HEK293 (cell line): ENCODE data around the gene NEK6.

Experiments used
- CTCF ChIA-PET: fragments of 350-600 bp; formaldehyde crosslinking; extraction: SDS; loops from one replicate; lab custom pipeline; 2021; ENCODE audit warnings: antibody characterized with exemption; lab: Yijun Ruan, JAX
- POLR2A ChIA-PET: fragments of 300-600 bp; formaldehyde crosslinking; extraction: SDS; loops from one replicate; lab custom pipeline; 2020; ENCODE audit warnings: antibody characterized with exemption, inconsistent platforms; lab: Yijun Ruan, JAX
- H3K27ac ChIP-seq: fragments of 200-500 bp; sonication (Bioruptor generic); 2 replicates; pipeline ENCODE4 v1.5.1; 2014; ENCODE audit warnings: low read depth, low read length, control low read depth, inconsistent platforms; ENCODE audit errors: extremely low read depth
- H3K36me3 ChIP-seq, 2 experiments: fragments of 200-500 bp in 1 of 2; sonication (Bioruptor generic) in 1 of 2; 1 replicate in 1 of 2; 2 replicates in 1 of 2; pipeline ENCODE4 v1.5.1; 2014 to 2017; ENCODE audit warnings: inconsistent platforms in 2 of 2, low read length in 2 of 2; ENCODE audit not compliant: control insufficient read depth in 2 of 2, insufficient read depth in 1 of 2
- H3K4me1 ChIP-seq: fragments of 200-500 bp; sonication (Bioruptor generic); 2 replicates; pipeline ENCODE4 v1.5.1; 2014; ENCODE audit warnings: mild to moderate bottlenecking, low read length, inconsistent platforms; ENCODE audit not compliant: control insufficient read depth, insufficient read depth
- H3K4me3 ChIP-seq: 2 replicates; pipeline ENCODE4 v1.5.1; 2011; ENCODE audit warnings: low read depth, mild to moderate bottlenecking, control low read depth, low read length, moderate library complexity
- H3K9me3 ChIP-seq: fragments of 200-500 bp; sonication (Bioruptor generic); 2 replicates; pipeline ENCODE4 v1.5.1; 2014; ENCODE audit warnings: low read depth, low read length, inconsistent platforms; ENCODE audit not compliant: control insufficient read depth, insufficient read depth
- EGR2 ChIP-seq: fragments of 450-650 bp; formaldehyde crosslinking; IDR thresholded peaks from 2 replicates; pipeline ENCODE4 v1.5.1; 2016; ENCODE audit warnings: low read depth, missing biosample characterization, missing genetic modification characterization
- HOXA7 ChIP-seq: sonication (generic); formaldehyde crosslinking; IDR thresholded peaks from 2 replicates; pipeline ENCODE4 v1.8.1; 2022; ENCODE audit warnings: missing genetic modification reagents, borderline replicate concordance
- MZF1 ChIP-seq: fragments of 450-650 bp; formaldehyde crosslinking; IDR thresholded peaks from 2 replicates; pipeline ENCODE4 v1.5.1; 2017; ENCODE audit warnings: missing biosample characterization, missing genetic modification characterization, borderline replicate concordance
- PRDM1 ChIP-seq: fragments of 450-650 bp; formaldehyde crosslinking; IDR thresholded peaks from 2 replicates; pipeline ENCODE4; 2016; ENCODE audit warnings: missing biosample characterization, missing genetic modification characterization
- SCRT2 ChIP-seq: fragments of 450-650 bp; formaldehyde crosslinking; IDR thresholded peaks from 2 replicates; pipeline ENCODE4 v1.5.1; 2016; ENCODE audit warnings: missing biosample characterization, missing genetic modification characterization
- SP2 ChIP-seq: fragments of 450-650 bp; formaldehyde crosslinking; IDR thresholded peaks from 2 replicates; pipeline ENCODE4 v1.5.1; 2016; ENCODE audit warnings: missing biosample characterization, missing genetic modification characterization
- TCF7L2 ChIP-seq: IDR thresholded peaks from 2 replicates; pipeline ENCODE4 v1.6.1; 2011; ENCODE audit warnings: low read depth, mild to moderate bottlenecking, inconsistent platforms, low read length, moderate library complexity, borderline replicate concordance
- TRIM28 ChIP-seq: IDR thresholded peaks from 2 replicates; pipeline ENCODE4 v1.6.1; 2011; ENCODE audit warnings: low read length, control low read depth, borderline replicate concordance
- ZBTB1 ChIP-seq: fragments of 450-650 bp; formaldehyde crosslinking; IDR thresholded peaks from 2 replicates; pipeline ENCODE4 v1.5.1; 2016; ENCODE audit warnings: missing biosample characterization, missing genetic modification characterization
- ZBTB48 ChIP-seq: fragments of 450-650 bp; formaldehyde crosslinking; IDR thresholded peaks from 2 replicates; pipeline ENCODE4 v1.5.1; 2016; ENCODE audit warnings: missing biosample characterization, missing genetic modification characterization
- ZNF10 ChIP-seq: fragments of 450-650 bp; formaldehyde crosslinking; IDR thresholded peaks from 2 replicates; pipeline ENCODE4 v1.5.1; 2017; ENCODE audit warnings: missing biosample characterization, missing genetic modification characterization
- ZNF146 ChIP-seq: fragments of 450-650 bp; formaldehyde crosslinking; IDR thresholded peaks from 2 replicates; pipeline ENCODE4 v1.5.1; 2016; ENCODE audit warnings: missing biosample characterization, missing genetic modification characterization
- ZNF214 ChIP-seq: fragments of 450-650 bp; formaldehyde crosslinking; IDR thresholded peaks from 2 replicates; pipeline ENCODE4 v1.5.1; 2017; ENCODE audit warnings: missing biosample characterization, mild to moderate bottlenecking, missing genetic modification characterization, borderline replicate concordance
- ZNF248 ChIP-seq: fragments of 450-650 bp; formaldehyde crosslinking; IDR thresholded peaks from 2 replicates; pipeline ENCODE4 v1.5.1; 2017; ENCODE audit warnings: missing biosample characterization, missing genetic modification characterization
- ZNF266 ChIP-seq: fragments of 450-650 bp; formaldehyde crosslinking; IDR thresholded peaks from 2 replicates; pipeline ENCODE4 v1.5.1; 2016; ENCODE audit warnings: missing biosample characterization, missing genetic modification characterization, low read depth
- ZNF324 ChIP-seq: fragments of 450-650 bp; formaldehyde crosslinking; IDR thresholded peaks from 2 replicates; pipeline ENCODE4 v1.5.1; 2016; ENCODE audit warnings: missing biosample characterization, missing genetic modification characterization
- ZNF394 ChIP-seq: fragments of 450-650 bp; formaldehyde crosslinking; IDR thresholded peaks from 2 replicates; pipeline ENCODE4 v1.5.1; 2016; ENCODE audit warnings: missing biosample characterization, missing genetic modification characterization, mild to moderate bottlenecking, moderate library complexity, borderline replicate concordance
- ZNF423 ChIP-seq: fragments of 450-650 bp; formaldehyde crosslinking; IDR thresholded peaks from 2 replicates; pipeline ENCODE4 v1.5.1; 2016; ENCODE audit warnings: missing biosample characterization, missing genetic modification characterization
- ZNF558 ChIP-seq: fragments of 450-650 bp; formaldehyde crosslinking; IDR thresholded peaks from 2 replicates; pipeline ENCODE4 v1.5.1; 2016; ENCODE audit warnings: missing biosample characterization, missing genetic modification characterization
- ZNF600 ChIP-seq: fragments of 450-650 bp; formaldehyde crosslinking; IDR thresholded peaks from 2 replicates; pipeline ENCODE4 v1.5.1; 2016; ENCODE audit warnings: missing biosample characterization, missing genetic modification characterization
- ZNF621 ChIP-seq: fragments of 450-650 bp; formaldehyde crosslinking; IDR thresholded peaks from 2 replicates; pipeline ENCODE4 v1.5.1; 2017; ENCODE audit warnings: missing biosample characterization, missing genetic modification characterization
- ZNF624 ChIP-seq: fragments of 450-650 bp; formaldehyde crosslinking; IDR thresholded peaks from 2 replicates; pipeline ENCODE4 v1.5.1; 2017; ENCODE audit warnings: missing biosample characterization, missing genetic modification characterization
- ZNF626 ChIP-seq: fragments of 450-650 bp; sonication (Bioruptor Pico); formaldehyde crosslinking; IDR thresholded peaks from 2 replicates; pipeline ENCODE4 v1.5.1; 2018; ENCODE audit warnings: missing biosample characterization, missing genetic modification characterization, inconsistent platforms
- ZNF658 ChIP-seq: fragments of 450-650 bp; formaldehyde crosslinking; IDR thresholded peaks from 2 replicates; pipeline ENCODE4; 2016; ENCODE audit warnings: missing biosample characterization, missing genetic modification characterization
- ZNF670 ChIP-seq: fragments of 450-650 bp; formaldehyde crosslinking; IDR thresholded peaks from 2 replicates; pipeline ENCODE4 v1.5.1; 2016; ENCODE audit warnings: missing biosample characterization, missing genetic modification characterization, low read depth
- ZNF837 ChIP-seq: fragments of 450-650 bp; formaldehyde crosslinking; IDR thresholded peaks from 2 replicates; pipeline ENCODE4 v1.5.1; 2016; ENCODE audit warnings: missing biosample characterization, missing genetic modification characterization
- ZSCAN23 ChIP-seq: fragments of 450-650 bp; formaldehyde crosslinking; IDR thresholded peaks from 2 replicates; pipeline ENCODE4 v1.5.1; 2016; ENCODE audit warnings: missing biosample characterization, missing genetic modification characterization
- ZXDB ChIP-seq: fragments of 450-650 bp; formaldehyde crosslinking; IDR thresholded peaks from 2 replicates; pipeline ENCODE4 v1.5.1; 2016; ENCODE audit warnings: missing biosample characterization, missing genetic modification characterization
- TF ChIP-seq, protein P1 (sequence below): fragments of 450-650 bp; formaldehyde crosslinking; IDR thresholded peaks from 2 replicates; pipeline ENCODE4 v1.5.1; 2016; ENCODE audit warnings: missing biosample characterization, missing genetic modification characterization
- TF ChIP-seq, protein P2 (sequence below): fragments of 450-650 bp; formaldehyde crosslinking; IDR thresholded peaks from 2 replicates; pipeline ENCODE4 v1.5.1; 2016; ENCODE audit warnings: missing biosample characterization, missing genetic modification characterization
- TF ChIP-seq, protein P3 (sequence below): sonication (generic); formaldehyde crosslinking; IDR thresholded peaks from 2 replicates; pipeline ENCODE4 v1.8.1; 2022; ENCODE audit warnings: mild to moderate bottlenecking, moderate library complexity, missing genetic modification reagents
- TF ChIP-seq, protein P4 (sequence below): fragments of 450-650 bp; formaldehyde crosslinking; IDR thresholded peaks from 2 replicates; pipeline ENCODE4 v1.5.1; 2017; ENCODE audit warnings: missing biosample characterization, missing genetic modification characterization

NEK6 gene

DNA sequence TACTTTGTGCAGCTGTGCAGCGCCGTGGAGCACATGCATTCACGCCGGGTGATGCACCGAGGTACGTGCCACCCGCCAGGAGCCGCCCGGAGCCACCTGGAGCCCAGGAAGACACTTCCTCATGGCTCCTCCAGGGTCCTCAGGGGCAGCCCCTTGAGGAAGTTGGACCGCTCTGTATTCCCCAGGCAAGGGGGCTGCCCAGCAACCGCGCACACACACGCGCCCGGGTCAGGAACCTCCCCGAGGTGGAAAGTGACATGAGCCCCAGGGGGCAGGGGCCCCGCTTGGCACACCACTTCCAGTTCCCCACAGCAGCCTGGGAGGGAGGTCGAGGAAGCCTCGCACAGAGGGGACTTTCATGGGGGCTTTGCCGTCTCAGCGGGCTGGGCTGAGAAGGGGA lies 68.6 kb downstream of the NEK6 start:
- TF ChIP-seq EGR2 (no peak), ZNF558 (tag by site-specific recombination) (no peak), ZNF266 (no peak), TCF7L2 (no peak), ZNF600 (tag by site-specific recombination) (no peak), ZNF214 (tag by site-specific recombination) (no peak), ZNF10 (tag by site-specific recombination) (no peak), ZNF626 (tag by site-specific recombination) (no peak), ZBTB48 (tag by site-specific recombination) (no peak), PRDM1 (tag by site-specific recombination) (no peak), ZNF621 (tag by site-specific recombination) (no peak), TRIM28 (no peak), ZNF423 (tag by site-specific recombination) (no peak)
- TF ChIP-seq, all 188 proteins: peak for 0
- POLR2A ChIA-PET, result no interaction called here
- H3K4me1 ChIP-seq, result no peaks in the 10 kb centered on the region
- no peak overlapping the region for H3K27ac ChIP-seq
- CTCF ChIA-PET, result interaction anchor here (0.6 kb wide), 1 partner anchor 924 kb away, joined by 4 read pairs; no protein-coding TSS in a partner anchor
- H3K4me3 ChIP-seq, result no peak overlapping the region
- peaks cover 0 to 42% of the 10 kb centered on the region in 2 experiments; a peak in 1 of 3 replicates for H3K36me3 ChIP-seq
- H3K9me3 ChIP-seq, result no peaks in the 10 kb centered on the region

DNA sequence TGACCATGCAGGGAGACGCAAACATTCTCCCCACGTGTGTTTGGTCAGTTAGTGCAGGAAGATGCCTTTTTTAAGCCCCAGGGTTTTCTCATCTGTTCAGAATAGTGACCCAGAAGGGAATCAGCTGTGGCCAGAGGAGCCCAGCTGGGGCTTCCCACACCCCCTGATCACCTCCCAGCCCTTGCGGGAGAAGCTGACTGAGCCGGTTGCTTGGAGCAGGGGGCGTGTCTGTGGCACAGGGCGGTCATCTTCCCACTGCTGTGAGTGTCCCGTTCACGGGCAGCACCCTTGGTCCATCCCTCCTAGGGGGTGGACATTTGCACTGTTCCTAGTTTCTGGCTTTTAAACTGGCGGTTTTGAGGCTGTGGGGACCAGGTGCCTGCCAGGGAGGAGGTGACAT lies 69.7 kb downstream of the NEK6 start:
- CTCF ChIA-PET, result interaction anchor here (0.6 to 0.9 kb wide), 3 partner anchors 44 to 201 kb away, joined by 3 to 4 read pairs (median 3); no protein-coding TSS in a partner anchor
- Histone ChIP-seq H3K36me3 (peaks cover 0 to 32% of the 10 kb centered on the region in 2 experiments; a peak in 1 of 3 replicates), H3K4me3 (no peak overlapping the region), H3K4me1 (no peaks in the 10 kb centered on the region), H3K27ac (no peak overlapping the region), H3K9me3 (no peaks in the 10 kb centered on the region)
- POLR2A ChIA-PET, result no interaction called here
- TF ChIP-seq ZNF394 (tag by site-specific recombination), result no peak
- TF ChIP-seq, protein P1, sequence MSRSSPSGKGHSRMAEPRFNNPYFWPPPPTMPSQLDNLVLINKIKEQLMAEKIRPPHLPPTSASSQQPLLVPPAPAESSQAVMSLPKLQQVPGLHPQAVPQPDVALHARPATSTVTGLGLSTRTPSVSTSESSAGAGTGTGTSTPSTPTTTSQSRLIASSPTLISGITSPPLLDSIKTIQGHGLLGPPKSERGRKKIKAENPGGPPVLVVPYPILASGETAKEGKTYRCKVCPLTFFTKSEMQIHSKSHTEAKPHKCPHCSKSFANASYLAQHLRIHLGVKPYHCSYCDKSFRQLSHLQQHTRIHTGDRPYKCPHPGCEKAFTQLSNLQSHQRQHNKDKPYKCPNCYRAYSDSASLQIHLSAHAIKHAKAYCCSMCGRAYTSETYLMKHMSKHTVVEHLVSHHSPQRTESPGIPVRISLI (tag by site-specific recombination), result no peak
- TF ChIP-seq SCRT2 (tag by site-specific recombination), result no peak
- TF ChIP-seq, protein P2, sequence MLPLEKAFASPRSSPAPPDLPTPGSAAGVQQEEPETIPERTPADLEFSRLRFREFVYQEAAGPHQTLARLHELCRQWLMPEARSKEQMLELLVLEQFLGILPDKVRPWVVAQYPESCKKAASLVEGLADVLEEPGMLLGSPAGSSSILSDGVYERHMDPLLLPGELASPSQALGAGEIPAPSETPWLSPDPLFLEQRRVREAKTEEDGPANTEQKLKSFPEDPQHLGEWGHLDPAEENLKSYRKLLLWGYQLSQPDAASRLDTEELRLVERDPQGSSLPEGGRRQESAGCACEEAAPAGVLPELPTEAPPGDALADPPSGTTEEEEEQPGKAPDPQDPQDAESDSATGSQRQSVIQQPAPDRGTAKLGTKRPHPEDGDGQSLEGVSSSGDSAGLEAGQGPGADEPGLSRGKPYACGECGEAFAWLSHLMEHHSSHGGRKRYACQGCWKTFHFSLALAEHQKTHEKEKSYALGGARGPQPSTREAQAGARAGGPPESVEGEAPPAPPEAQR (tag by site-specific recombination), result no peak
- TF ChIP-seq ZNF324 (tag by site-specific recombination), result no peak
- no peak for TF ChIP-seq ZNF214 (tag by site-specific recombination)
- TF ChIP-seq, protein P3, sequence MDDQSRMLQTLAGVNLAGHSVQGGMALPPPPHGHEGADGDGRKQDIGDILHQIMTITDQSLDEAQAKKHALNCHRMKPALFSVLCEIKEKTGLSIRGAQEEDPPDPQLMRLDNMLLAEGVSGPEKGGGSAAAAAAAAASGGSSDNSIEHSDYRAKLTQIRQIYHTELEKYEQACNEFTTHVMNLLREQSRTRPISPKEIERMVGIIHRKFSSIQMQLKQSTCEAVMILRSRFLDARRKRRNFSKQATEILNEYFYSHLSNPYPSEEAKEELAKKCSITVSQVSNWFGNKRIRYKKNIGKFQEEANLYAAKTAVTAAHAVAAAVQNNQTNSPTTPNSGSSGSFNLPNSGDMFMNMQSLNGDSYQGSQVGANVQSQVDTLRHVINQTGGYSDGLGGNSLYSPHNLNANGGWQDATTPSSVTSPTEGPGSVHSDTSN (CRISPR knock-in tag), result no peak
- TF ChIP-seq ZNF837 (tag by site-specific recombination), result no peak
- TF ChIP-seq ZNF248 (tag by site-specific recombination), result no peak
- TF ChIP-seq ZNF624 (tag by site-specific recombination), result no peak
- TF ChIP-seq MZF1 (tag by site-specific recombination), result no peak
- TF ChIP-seq ZNF658 (tag by site-specific recombination), result no peak
- no peak for TF ChIP-seq ZNF670 (tag by site-specific recombination)
- TF ChIP-seq, protein P4, sequence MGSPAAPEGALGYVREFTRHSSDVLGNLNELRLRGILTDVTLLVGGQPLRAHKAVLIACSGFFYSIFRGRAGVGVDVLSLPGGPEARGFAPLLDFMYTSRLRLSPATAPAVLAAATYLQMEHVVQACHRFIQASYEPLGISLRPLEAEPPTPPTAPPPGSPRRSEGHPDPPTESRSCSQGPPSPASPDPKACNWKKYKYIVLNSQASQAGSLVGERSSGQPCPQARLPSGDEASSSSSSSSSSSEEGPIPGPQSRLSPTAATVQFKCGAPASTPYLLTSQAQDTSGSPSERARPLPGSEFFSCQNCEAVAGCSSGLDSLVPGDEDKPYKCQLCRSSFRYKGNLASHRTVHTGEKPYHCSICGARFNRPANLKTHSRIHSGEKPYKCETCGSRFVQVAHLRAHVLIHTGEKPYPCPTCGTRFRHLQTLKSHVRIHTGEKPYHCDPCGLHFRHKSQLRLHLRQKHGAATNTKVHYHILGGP, result no peak
- no peak for TF ChIP-seq ZBTB1 (tag by site-specific recombination)
- TF ChIP-seq ZNF146 (tag by site-specific recombination), result no peak
- TF ChIP-seq SP2 (tag by site-specific recombination), result no peak
- TF ChIP-seq HOXA7 (CRISPR knock-in tag), result no peak
- TF ChIP-seq ZXDB, result no peak
- no peak for TF ChIP-seq ZSCAN23
